CD4-positive, alpha-beta T cell (primary cell): ENCODE data around the gene WDFY2. TPM values are rescaled to one million over a fixed set of nuclear protein-coding genes. Genes with fewer than 3 reads are reported as not detected.

Experiments
- ATAC-seq: fragments of 200-7000 bp; cut with Tn5 transposase; one replicate; pipeline ENCODE4 v1.10.0; 2022; ENCODE audit warnings: mild to moderate bottlenecking; ENCODE audit not compliant: poor library complexity
- CTCF ChIA-PET: fragments of 350-600 bp; sonication (Branson Sonifier 250); formaldehyde crosslinking; loops from one replicate; lab custom pipeline; 2021; ENCODE audit warnings: antibody characterized with exemption, inconsistent platforms; lab: Charles Lee
- POLR2A ChIA-PET: fragments of 350-600 bp; sonication (Branson Sonifier 250); formaldehyde crosslinking; loops from one replicate; lab custom pipeline; 2021; ENCODE audit warnings: antibody characterized with exemption, inconsistent platforms; lab: Charles Lee
- DNase-seq, 14 experiments: peaks; one replicate each; pipeline ENCODE4 v3.0.0-alpha.2; 2013 to 2020; ENCODE audit warnings: mixed read lengths in 2 of 14
- H3K27ac ChIP-seq, 2 donors: one replicate each; pipeline versions ENCODE4 v1.5.1 to v1.7.0; 2013; ENCODE audit warnings: low read length in 2 of 2, low read depth in 1 of 2, mild to moderate bottlenecking in 1 of 2
- H3K27me3 ChIP-seq, 2 experiments: 1 replicate in 1 of 2; 2 replicates in 1 of 2; pipeline versions ENCODE4 v1.6.1 to v1.7.0; 2013; ENCODE audit warnings: low read length in 2 of 2, control low read depth in 1 of 2, mild to moderate bottlenecking in 1 of 2, moderate library complexity in 1 of 2; ENCODE audit not compliant: insufficient read depth in 2 of 2, control insufficient read depth in 1 of 2
- H3K36me3 ChIP-seq: one replicate; pipeline ENCODE4 v1.6.1; 2013; ENCODE audit warnings: low read length, control low read depth; ENCODE audit not compliant: insufficient read depth
- H3K4me1 ChIP-seq: one replicate; pipeline ENCODE4 v1.6.1; 2013; ENCODE audit warnings: low read length, control low read depth; ENCODE audit not compliant: insufficient read depth
- H3K4me3 ChIP-seq: one replicate; pipeline ENCODE4 v1.5.1; 2013; ENCODE audit warnings: mild to moderate bottlenecking, low read length, moderate library complexity
- H3K9me3 ChIP-seq, 2 experiments: 1 replicate in 1 of 2; 2 replicates in 1 of 2; pipeline versions ENCODE4 v1.6.1 to v1.7.0; 2013; ENCODE audit warnings: low read length in 2 of 2, mild to moderate bottlenecking in 2 of 2, control low read depth in 1 of 2, moderate library complexity in 1 of 2; ENCODE audit not compliant: control insufficient read depth in 1 of 2, insufficient read depth in 1 of 2
- H3K27ac Mint-ChIP-seq: one replicate; pipeline ENCODE4 v1.8.0; 2020; ENCODE audit warnings: mixed read lengths
- H3K27me3 Mint-ChIP-seq: one replicate; pipeline ENCODE4 v1.8.0; 2021; ENCODE audit warnings: mixed read lengths
- H3K36me3 Mint-ChIP-seq: one replicate; pipeline ENCODE4 v1.8.0; 2021; ENCODE audit warnings: low read depth, mixed read lengths
- H3K4me1 Mint-ChIP-seq: one replicate; pipeline ENCODE4 v1.8.0; 2021; ENCODE audit warnings: low read depth, mixed read lengths
- H3K4me3 Mint-ChIP-seq: one replicate; pipeline ENCODE4 v1.8.0; 2020; ENCODE audit warnings: mild to moderate bottlenecking, mixed read lengths
- H3K9me3 Mint-ChIP-seq: one replicate; pipeline ENCODE4 v1.8.0; 2020; ENCODE audit warnings: mixed read lengths
- CTCF ChIP-seq: fragments of 200-600 bp; IDR thresholded peaks from one replicate; pipeline ENCODE4 v1.8.0; 2022; ENCODE audit warnings: antibody characterized with exemption, mild to moderate bottlenecking
- intact Hi-C, 2 experiments: fragments of 100-400 bp; cut with DNase I in 1 of 2; cut with micrococcal nuclease in 1 of 2; formaldehyde crosslinking; loops; one replicate each; pipeline versions ENCODE4 v1.15.1 to v1.9.0; 2023 to 2025; cut with DNase I, micrococcal nuclease
- total RNA-seq, 174 experiments: library from RNA in 2 of 174; stranded (reverse) in 2 of 174; gene quantifications; one replicate each; pipeline ENCODE4 v1.2.3 and lab custom pipeline; 2021 to 2026

Gene WDFY2
- total RNA-seq, 2 experiments from 2014 or later: 21.4 to 21.9 TPM

DNA sequence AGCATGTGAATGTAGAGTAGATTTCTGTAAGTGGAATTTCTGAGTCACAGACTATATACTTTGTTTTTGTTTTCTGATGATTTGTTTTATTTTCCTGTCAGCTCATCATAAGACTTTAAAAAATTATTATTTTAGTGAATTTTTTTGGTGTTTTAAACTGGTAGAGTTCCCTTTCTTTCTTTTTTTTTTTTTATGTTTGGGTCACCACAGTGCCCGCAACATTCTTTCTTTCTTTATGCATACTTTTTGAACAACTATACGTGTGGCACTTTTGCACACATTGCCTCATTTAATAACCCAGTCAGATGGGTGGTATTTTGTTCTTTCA lies 46.0 kb downstream of the WDFY2 start:
- no peak for TF ChIP-seq CTCF
- Histone ChIP-seq H3K4me1 (peaks cover 15% of the 10 kb centered on the region), H3K36me3 (peaks cover 3% of the 10 kb centered on the region), H3K27ac (no peak overlapping the region), H3K9me3 (no peaks in the 10 kb centered on the region), H3K4me3 (no peak overlapping the region), H3K27me3 (no peaks in the 10 kb centered on the region)
- H3K9me3 Mint-ChIP-seq: no peaks in the 10 kb centered on the region
- CTCF ChIA-PET: interaction anchor here (0.6 to 0.8 kb wide), 2 partner anchors 15 to 261 kb away, joined by 4 read pairs; no protein-coding TSS in a partner anchor
- DNase-seq (no peak), ATAC-seq (no peak)
- no peaks in the 10 kb centered on the region for H3K36me3 Mint-ChIP-seq
- intact Hi-C loops: no loop called here
- H3K4me1 Mint-ChIP-seq: peaks cover 61% of the 10 kb centered on the region
- peak overlapping the region; percentile 47 for H3K27ac Mint-ChIP-seq
- H3K27me3 Mint-ChIP-seq: no peaks in the 10 kb centered on the region
- H3K4me3 Mint-ChIP-seq: no peak overlapping the region
- POLR2A ChIA-PET: interaction anchor here (1.1 kb wide), 1 partner anchor 16 kb away, joined by 3 read pairs; no protein-coding TSS in a partner anchor

DNA sequence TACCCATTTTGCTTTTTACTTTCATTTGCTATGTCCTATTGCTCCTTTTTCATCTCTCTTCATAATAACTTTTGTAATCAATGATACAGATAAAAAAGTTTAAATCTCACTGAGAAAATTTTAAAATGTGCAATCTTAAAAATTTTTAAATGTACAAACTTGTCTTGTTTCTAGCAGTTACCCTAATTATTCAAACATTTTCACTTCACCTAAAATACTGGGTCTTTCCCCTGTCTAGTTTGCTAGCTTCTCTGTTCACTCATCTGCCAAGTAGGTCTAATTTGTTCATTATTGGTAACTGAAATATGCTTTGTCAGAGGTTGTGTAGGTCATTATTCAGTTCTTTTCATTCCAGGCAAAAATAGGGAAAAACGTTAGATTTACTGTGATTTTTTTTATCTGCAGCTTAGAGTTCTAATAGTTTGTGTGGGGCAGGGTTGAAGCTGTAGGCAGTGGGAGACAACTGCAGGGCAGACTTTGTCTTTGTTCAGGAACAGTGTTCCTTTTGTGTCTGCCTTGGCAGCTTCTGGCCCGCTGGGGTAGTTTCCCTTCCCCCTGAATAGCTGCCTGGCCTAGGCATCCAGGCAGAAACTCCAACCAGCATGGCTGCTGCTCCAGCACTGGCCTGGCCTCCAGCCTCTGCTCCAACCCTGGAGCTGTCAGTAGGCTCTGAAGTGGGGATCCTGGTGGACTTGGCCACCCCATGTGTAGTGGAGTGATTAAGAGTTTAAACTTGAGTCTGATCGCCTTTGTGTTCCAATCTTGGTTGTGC lies 48.5 kb downstream of the WDFY2 start:
- intact Hi-C loops: no loop called here
- ChIA-PET CTCF (interaction anchor here (1.3 kb wide), 1 partner anchor 48 kb away, joined by 3 read pairs; no protein-coding TSS in a partner anchor), POLR2A (interaction anchor here (1.4 kb wide), 1 partner anchor 180 kb away, joined by 4 read pairs; the partner anchor contains the start of gene INTS6)
- no peak for TF ChIP-seq CTCF
- H3K4me1 Mint-ChIP-seq: peaks cover 73% of the 10 kb centered on the region
- peak overlapping the region; percentile 1 for H3K4me3 Mint-ChIP-seq
- Histone ChIP-seq H3K4me1 (peaks cover 19% of the 10 kb centered on the region), H3K9me3 (no peaks in the 10 kb centered on the region), H3K4me3 (no peak overlapping the region), H3K27me3 (no peaks in the 10 kb centered on the region), H3K27ac (no peak overlapping the region), H3K36me3 (no peaks in the 10 kb centered on the region)
- no peaks in the 10 kb centered on the region for H3K27me3 Mint-ChIP-seq
- no peaks in the 10 kb centered on the region for H3K36me3 Mint-ChIP-seq
- no peak for ATAC-seq
- peak overlapping the region; percentile 80 for H3K27ac Mint-ChIP-seq
- no peaks in the 10 kb centered on the region for H3K9me3 Mint-ChIP-seq
- no peak for DNase-seq

DNA sequence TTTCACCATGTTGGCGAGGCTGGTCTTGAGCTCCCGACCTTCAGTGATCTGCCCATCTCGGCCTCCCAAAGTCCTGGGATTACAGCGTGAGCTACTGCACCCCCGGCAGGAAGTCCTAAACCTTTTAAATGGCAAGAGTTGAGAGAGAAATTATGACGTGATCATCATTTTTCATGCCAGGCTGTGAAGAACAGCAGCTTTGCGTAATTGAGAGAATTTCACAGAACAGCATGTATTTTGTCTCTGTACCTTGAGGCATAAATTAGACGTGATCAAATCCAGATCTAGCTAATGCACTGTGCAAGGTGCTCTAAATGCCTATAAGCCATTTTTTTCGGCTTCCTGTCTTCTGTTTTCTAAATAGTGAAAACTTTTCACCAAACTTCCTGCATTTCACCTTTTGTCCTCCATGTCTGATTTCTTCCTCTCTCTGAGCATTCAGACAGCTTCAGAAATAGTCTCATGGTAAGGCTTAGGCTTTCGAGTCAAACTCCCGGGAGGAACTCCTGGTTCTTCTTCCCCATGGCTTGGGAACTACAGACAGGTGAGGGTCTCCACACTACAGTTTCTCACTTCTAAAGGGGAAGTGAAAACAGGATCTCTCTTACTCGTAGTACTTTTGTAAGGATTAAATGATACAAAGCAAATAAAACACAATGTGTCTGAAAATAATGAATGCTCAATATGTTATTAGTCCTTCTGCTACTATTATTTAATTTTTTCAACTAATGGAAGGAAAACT lies 51.0 kb downstream of the WDFY2 start:
- TF ChIP-seq CTCF: no peak
- Histone ChIP-seq H3K27ac (no peak overlapping the region), H3K4me3 (peak overlapping the region; percentile 0), H3K27me3 (no peaks in the 10 kb centered on the region), H3K9me3 (no peaks in the 10 kb centered on the region), H3K36me3 (no peaks in the 10 kb centered on the region), H3K4me1 (peaks cover 16% of the 10 kb centered on the region)
- ChIA-PET POLR2A (interaction anchor here (0.9 to 1.4 kb wide), 5 partner anchors 10 to 183 kb away, joined by 3 to 10 read pairs (median 5); partner anchors contain the start of gene INTS6), CTCF (interaction anchor here (0.6 to 1.4 kb wide), 2 partner anchors 13 to 200 kb away, joined by 3 read pairs; no protein-coding TSS in a partner anchor)
- intact Hi-C loops: no loop called here
- peak overlapping the region; percentile 80 for H3K27ac Mint-ChIP-seq
- H3K9me3 Mint-ChIP-seq: no peaks in the 10 kb centered on the region
- ATAC-seq: peak; percentile 80
- H3K4me3 Mint-ChIP-seq: peak overlapping the region; percentile 65
- no peaks in the 10 kb centered on the region for H3K36me3 Mint-ChIP-seq
- no peaks in the 10 kb centered on the region for H3K27me3 Mint-ChIP-seq
- DNase-seq: peak in 3 of 14 experiments; percentile 27 to 32 (median 27)
- H3K4me1 Mint-ChIP-seq: peaks cover 70% of the 10 kb centered on the region
